Measurements from ENCODE around the gene FAN1. TPM values are rescaled to one million over a fixed set of nuclear protein-coding genes. Genes with fewer than 3 reads are reported as not detected.

The FAN1 gene
- total and polyA plus RNA-seq, 2 of the 4 experiments (the other 2 are of a cell fraction), result 7.6 to 12.4 TPM

DNA sequence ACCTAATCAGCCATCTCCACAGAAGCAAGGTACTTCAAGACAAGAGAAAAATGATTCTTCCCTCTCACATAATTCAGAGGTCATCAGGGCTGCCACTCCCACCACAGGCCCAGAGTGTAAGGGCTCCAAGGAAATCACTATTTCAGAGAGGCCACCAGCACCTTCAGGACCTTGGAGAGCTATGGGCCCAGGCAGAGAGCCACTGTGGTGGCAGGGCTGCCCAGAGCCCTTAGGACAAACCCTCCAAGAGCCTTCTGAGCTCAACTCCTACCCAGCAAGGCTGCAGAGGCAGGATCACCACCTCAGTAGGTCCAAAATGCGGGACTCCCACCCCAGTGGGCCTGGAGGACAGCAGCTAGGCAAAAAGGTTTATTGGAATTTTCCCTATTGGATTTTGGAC lies 17.9 kb upstream of the FAN1 start:
- no peak overlapping the region for H3K56ac ChIP-seq (ENCODE audit: extremely low read depth, insufficient read depth, low read length)
- no peak overlapping the region for H2AK9ac ChIP-seq (replicated peaks; ENCODE audit: low read depth, low read length, poor library complexity)
- H3K4me1 ChIP-seq (ENCODE audit: control insufficient read depth, insufficient read depth, low read length), result no peaks in the 10 kb centered on the region
- H3K27ac ChIP-seq (ENCODE audit: insufficient read depth, low read length), result no peak overlapping the region
- H2BK120ac ChIP-seq (ENCODE audit: low read depth, low read length), result no peak overlapping the region
- H3K18ac ChIP-seq (ENCODE audit: low read depth, low read length), result no peak overlapping the region
- no peaks in the 10 kb centered on the region for H3K36me3 ChIP-seq (ENCODE audit: control insufficient read depth, insufficient read depth, low read length)
- H4K91ac ChIP-seq (ENCODE audit: insufficient read depth, low read depth, low read length), result no peak overlapping the region
- no peak overlapping the region for H2BK20ac ChIP-seq (ENCODE audit: low read depth, low read length)
- no peak overlapping the region for H3K9ac ChIP-seq (ENCODE audit: low read depth, low read length)
- dilution Hi-C loops (cut with HindIII; ENCODE audit: low sequenced_read_pairs, unreplicated experiment) (no loop called here), in situ Hi-C loops (cut with MboI; ENCODE audit: low sequenced_read_pairs) (no loop called here), intact Hi-C loops (cut with micrococcal nuclease) (no loop called here)
- no peak overlapping the region for H2BK15ac ChIP-seq (ENCODE audit: low read depth, low read length)
- no CpG with 5 or more reads among the region's 1 CpG for WGBS, 2 experiments (ENCODE audit: extremely low coverage in 2 of 2, insufficient read length in 1 of 2)
- H3K9me3 ChIP-seq (ENCODE audit: control insufficient read depth, insufficient read depth, low read length), result no peaks in the 10 kb centered on the region
- H3K9me1 ChIP-seq (ENCODE audit: insufficient read depth, low read length), result no peaks in the 10 kb centered on the region
- H3K23ac ChIP-seq (ENCODE audit: low read depth, low read length), result no peak overlapping the region
- no peaks in the 10 kb centered on the region for H4K20me1 ChIP-seq (ENCODE audit: insufficient read depth, low read length)
- no peak overlapping the region for H2AFZ ChIP-seq (replicated peaks; ENCODE audit: low read length, poor library complexity)
- no peak overlapping the region for H4K8ac ChIP-seq (ENCODE audit: low read depth in 2 of 2, low read length in 2 of 2)
- H3K4me3 ChIP-seq (ENCODE audit: insufficient read depth, low read depth, low read length), result no peak overlapping the region
- ChIA-PET CTCF (no interaction called here), POLR2A (ENCODE audit: unreplicated experiment) (no interaction called here)
- no peak overlapping the region for H3K4ac ChIP-seq (ENCODE audit: low read depth, low read length)
- no peaks in the 10 kb centered on the region; the same call in 1 of the 2 replicates for H3K27me3 ChIP-seq (ENCODE audit: control insufficient read depth, insufficient read depth, low read length)
- no TSS peak for BruUV-seq (replicated peaks)
- H2BK5ac ChIP-seq (ENCODE audit: low read depth, low read length, poor library complexity, severe bottlenecking), result no peak overlapping the region
- H4K5ac ChIP-seq (ENCODE audit: low read depth, low read length), result no peak overlapping the region
- H2AK5ac ChIP-seq (ENCODE audit: low read depth, low read length), result no peak overlapping the region
- peak; percentile 82 for ATAC-seq (ENCODE audit: low read depth)
- H3K79me1 ChIP-seq (ENCODE audit: low read depth in 1 of 2, low read length in 2 of 2), result no peaks in the 10 kb centered on the region
- peak; percentile 11 for DNase-seq
- no peak overlapping the region for H3K14ac ChIP-seq (replicated peaks; ENCODE audit: low read depth, low read length)
- H3K4me2 ChIP-seq (ENCODE audit: low read depth, low read length), result no peak overlapping the region
- TF ChIP-seq SMC3 (IDR thresholded peaks at IDR 0.05; ENCODE audit: low read depth, low read length) (no peak), RAD21 (IDR thresholded peaks at IDR 0.05; ENCODE audit: low read length) (no peak), RCOR1 (IDR thresholded peaks at IDR 0.05; ENCODE audit: insufficient replicate concordance, low read length) (no peak), CHD1 (IDR thresholded peaks at IDR 0.05; ENCODE audit: low read depth, low read length) (no peak), POLR2A (IDR thresholded peaks at IDR 0.05; ENCODE audit: low read depth, low read length) (no peak), FOS (IDR thresholded peaks at IDR 0.05; ENCODE audit: low read depth, low read length) (no peak), CEBPB (IDR thresholded peaks at IDR 0.05; ENCODE audit: low read depth, low read length) (no peak), RFX5 (IDR thresholded peaks at IDR 0.05; ENCODE audit: low read depth, low read length) (no peak), MXI1 (IDR thresholded peaks at IDR 0.05; ENCODE audit: borderline replicate concordance, low read depth, low read length) (no peak), MAFK (IDR thresholded peaks at IDR 0.05; ENCODE audit: low read depth, low read length) (no peak)
- TF ChIP-seq, protein P1, sequence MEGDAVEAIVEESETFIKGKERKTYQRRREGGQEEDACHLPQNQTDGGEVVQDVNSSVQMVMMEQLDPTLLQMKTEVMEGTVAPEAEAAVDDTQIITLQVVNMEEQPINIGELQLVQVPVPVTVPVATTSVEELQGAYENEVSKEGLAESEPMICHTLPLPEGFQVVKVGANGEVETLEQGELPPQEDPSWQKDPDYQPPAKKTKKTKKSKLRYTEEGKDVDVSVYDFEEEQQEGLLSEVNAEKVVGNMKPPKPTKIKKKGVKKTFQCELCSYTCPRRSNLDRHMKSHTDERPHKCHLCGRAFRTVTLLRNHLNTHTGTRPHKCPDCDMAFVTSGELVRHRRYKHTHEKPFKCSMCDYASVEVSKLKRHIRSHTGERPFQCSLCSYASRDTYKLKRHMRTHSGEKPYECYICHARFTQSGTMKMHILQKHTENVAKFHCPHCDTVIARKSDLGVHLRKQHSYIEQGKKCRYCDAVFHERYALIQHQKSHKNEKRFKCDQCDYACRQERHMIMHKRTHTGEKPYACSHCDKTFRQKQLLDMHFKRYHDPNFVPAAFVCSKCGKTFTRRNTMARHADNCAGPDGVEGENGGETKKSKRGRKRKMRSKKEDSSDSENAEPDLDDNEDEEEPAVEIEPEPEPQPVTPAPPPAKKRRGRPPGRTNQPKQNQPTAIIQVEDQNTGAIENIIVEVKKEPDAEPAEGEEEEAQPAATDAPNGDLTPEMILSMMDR (conservative IDR thresholded peaks at IDR 0.05; ENCODE audit: low read depth, low read length), result no peak
- TF ChIP-seq, protein P2, sequence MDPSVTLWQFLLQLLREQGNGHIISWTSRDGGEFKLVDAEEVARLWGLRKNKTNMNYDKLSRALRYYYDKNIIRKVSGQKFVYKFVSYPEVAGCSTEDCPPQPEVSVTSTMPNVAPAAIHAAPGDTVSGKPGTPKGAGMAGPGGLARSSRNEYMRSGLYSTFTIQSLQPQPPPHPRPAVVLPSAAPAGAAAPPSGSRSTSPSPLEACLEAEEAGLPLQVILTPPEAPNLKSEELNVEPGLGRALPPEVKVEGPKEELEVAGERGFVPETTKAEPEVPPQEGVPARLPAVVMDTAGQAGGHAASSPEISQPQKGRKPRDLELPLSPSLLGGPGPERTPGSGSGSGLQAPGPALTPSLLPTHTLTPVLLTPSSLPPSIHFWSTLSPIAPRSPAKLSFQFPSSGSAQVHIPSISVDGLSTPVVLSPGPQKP (IDR thresholded peaks at IDR 0.05; ENCODE audit: borderline replicate concordance, low read depth, low read length), result no peak
